ENCODE measurements around the gene EPN1.

Gene EPN1

GRCh38 chr19:55646889-55647731 lies 27.9 kb upstream of the EPN1 start:
- no peak for DNase-seq

GRCh38 chr19:55647732-55648584 lies 27.1 kb upstream of the EPN1 start, which contains the start of gene CCDC106:
TSS of gene CCDC106 (plus strand) at chr19:55648212. CDS start at chr19:55649047, 835 bp downstream.
- DNase-seq: peak; percentile 64

DNA sequence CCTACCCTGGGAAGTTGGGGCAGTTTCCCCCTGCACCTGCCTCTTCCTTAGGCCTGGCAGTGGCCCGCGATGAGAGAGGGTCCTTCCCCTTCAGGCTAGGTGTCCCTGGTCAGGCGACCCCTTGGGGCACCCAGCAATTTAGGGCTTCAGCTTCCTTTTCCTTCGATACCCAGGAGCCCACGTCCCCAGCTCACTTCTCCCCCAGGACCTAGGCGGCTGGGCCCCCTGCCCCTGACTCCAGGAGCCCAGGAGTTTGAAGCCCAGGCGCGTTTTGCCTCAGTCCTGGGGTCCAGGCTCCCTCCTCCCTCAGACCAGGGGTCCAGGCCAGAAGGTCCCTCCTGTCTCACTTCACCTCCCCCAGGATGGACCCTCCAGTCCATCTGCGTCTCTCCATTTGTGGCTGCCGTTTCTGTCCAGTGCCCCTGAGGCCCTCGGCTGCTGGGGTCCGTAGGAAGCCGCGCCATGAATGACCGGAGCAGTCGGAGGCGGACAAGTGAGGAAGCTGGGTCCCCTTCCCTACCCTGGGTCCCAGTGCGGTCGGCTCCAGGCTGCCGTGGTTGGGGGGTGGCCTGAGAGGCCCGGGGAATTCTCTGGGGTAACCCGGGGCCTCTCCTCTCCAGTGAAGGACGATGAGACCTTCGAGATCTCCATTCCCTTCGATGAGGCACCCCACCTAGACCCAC lies 26.3 kb upstream of the EPN1 start:
- DNase-seq: no peak

GRCh38 chr19:55649268-55650125 lies 25.5 kb upstream of the EPN1 start:
- no peak for DNase-seq

GRCh38 chr19:55650126-55650557 lies 24.9 kb upstream of the EPN1 start:
- no peak for DNase-seq

DNA sequence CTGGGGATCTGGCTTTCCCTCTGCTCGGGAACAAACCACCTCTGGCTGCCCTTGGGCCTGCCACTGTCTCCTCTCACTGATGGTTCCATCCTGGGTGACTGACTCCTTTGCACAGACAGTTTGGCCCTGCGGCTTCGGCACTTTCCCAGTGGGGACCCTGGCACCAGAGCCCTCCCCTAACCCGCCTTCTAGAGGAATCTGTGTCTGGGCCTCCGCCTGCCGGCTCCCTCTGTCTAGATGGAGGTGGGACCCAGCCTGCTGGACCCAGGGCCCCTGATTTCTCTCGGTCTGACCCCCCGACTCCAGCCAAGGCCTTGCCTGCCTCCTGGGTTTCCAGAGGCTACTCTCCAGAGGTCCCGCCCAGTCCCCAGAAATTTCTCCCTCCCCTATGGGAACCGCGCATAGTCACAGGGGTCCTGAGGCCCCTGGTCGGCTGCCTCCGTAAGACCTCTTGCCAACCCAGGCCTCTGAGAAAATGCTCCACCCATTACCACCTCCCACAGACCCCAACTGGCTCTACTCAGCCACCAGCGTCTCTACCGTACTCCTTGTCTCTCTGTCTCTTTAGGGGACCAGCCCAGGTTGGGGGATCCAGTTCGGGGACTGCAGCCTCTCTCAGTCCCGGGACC lies 24.3 kb upstream of the EPN1 start:
- DNase-seq: no peak

DNA sequence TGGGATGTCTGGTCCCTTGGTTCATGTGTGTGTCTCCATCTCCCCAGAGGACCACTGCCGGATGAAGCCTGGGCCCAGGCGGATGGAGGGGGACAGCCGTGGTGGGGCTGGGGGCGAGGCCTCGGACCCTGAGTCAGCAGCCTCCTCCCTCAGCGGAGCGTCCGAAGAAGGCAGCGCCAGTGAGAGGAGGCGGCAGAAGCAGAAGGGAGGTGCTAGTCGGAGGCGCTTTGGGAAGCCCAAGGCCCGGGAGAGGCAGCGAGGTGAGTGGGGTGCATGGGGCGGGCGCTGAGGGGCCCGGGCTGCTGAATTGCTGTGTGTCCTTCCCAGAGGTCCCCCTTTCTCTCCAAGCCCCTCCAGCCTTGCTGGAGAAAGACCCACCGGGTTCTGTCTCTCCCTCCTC lies 23.8 kb upstream of the EPN1 start:
- DNase-seq: no peak

DNA sequence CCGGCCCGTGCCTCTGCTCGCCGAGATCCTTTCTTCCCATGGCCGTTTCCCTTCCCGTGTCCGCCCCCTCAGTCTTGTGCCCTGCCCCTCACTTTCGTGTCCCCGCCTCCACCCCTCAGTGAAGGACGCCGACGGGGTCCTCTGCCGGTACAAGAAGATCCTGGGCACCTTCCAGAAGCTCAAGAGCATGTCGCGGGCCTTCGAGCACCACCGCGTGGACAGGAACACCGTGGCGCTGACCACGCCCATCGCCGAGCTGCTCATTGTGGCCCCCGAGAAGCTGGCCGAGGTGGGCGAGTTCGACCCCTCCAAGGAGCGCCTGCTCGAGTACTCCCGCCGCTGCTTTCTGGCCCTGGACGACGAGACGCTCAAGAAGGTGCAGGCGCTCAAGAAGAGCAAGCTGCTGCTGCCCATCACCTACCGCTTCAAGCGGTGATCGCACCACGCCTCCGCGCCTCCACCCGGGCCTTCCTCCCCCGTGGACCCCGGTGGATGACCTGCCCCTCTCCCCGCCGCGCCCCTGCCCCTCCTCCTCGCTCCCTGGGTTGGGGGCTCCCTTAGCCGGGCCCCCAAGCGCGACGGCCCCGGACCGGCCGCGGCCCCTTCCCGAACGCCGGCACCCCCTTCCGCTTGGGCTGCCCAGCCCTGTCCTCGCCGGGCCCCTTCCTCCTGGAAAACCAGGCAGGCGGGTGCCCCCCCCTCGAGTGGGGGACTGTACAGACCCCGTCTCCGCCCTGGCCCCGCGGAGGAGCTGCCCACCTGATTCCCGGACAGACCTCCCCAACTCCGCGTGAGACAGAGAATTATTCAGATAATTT lies 22.5 kb upstream of the EPN1 start:
- DNase-seq: no peak

- peak; percentile 98 for DNase-seq
Observed at GRCh38 chr19:55653651-55654322, 21.2 kb upstream of the EPN1 start.

DNA sequence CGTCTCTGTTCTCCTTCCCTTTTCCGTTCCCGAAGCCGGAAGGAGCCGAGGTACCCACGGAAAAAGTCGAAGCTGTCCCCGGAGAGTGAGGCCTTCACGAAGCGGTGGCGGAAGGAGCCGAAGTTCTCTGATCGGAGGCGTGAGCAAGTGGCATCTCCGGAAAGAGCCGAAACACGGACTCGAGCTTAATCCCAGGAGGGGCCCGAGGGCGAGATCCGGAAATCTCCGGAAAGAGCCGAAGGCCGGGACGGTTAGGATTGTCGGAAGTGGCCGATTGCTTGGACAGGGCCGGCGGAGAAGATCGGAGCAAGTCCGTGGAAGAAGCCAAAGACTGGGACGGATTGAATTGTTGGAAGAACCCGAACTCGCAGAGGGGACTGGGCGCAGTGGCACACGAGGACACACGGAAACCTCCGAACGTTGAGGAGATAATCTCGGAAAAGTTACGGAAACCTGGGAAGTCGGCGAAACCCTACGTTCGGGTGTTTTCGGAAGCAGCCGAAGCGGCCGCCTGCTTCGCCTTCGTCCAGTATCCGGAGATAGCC lies 20.6 kb upstream of the EPN1 start:
- peak; percentile 99 for DNase-seq

- DNase-seq: peak; percentile 64
Observed at GRCh38 chr19:55654868-55655647, 20.0 kb upstream of the EPN1 start, which contains the start of gene U2AF2. TSS of gene U2AF2 (plus strand) at chr19:55655035. CDS start at chr19:55655105, 70 bp downstream.

GRCh38 chr19:55655648-55656040 lies 19.4 kb upstream of the EPN1 start:
- no peak for DNase-seq

DNA sequence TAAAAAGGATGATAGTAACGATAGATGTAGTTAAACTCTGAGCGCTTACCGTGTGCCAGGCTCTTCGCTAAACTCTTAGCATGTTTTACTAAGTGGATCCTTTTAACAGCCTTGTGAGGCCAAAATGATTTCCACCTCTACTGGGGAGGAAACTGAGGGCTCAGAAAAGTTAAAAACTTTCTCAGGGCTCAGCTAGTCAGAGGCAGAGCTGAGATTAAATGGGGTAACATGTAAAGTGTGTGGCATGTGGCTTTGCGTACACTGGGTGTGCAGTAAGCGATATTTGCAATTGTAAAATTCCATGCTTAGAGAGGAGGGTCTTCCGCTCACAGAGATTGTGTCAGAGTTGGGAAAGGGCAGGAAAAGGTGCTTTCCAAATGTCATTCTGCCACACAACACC lies 18.5 kb upstream of the EPN1 start:
- DNase-seq: no peak

GRCh38 chr19:55656988-55657747 lies 17.9 kb upstream of the EPN1 start:
- no peak for DNase-seq

DNA sequence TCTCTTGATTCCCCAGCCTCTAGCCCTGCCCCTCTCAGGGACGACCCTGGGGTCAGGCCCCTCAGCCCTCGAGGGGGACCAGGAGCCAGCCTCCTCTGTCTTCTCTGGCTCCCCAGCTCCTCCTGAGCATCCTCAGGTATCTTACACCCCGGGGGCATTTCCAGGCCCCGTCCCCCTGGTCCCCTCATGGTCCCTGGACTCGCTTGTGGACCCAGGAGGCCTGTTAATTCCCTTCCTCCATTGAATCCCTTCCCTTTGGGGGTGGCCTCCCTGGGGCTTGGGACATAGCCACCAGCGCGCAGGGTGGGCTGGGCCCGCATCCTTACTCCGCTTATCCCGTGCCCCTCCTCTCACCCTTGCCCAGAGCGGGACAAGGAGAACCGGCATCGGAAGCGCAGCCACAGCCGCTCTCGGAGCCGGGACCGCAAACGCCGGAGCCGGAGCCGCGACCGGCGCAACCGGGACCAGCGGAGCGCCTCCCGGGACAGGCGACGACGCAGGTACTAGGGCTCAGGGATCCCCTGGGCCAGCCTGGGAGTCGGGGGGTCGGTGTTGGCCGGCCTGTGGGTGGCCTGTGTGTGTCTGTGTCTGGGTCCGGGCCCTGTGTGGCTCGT lies 16.1 kb upstream of the EPN1 start:
- DNase-seq: no peak

GRCh38 chr19:55659822-55660221 lies 15.2 kb upstream of the EPN1 start:
- DNase-seq: no peak

DNA sequence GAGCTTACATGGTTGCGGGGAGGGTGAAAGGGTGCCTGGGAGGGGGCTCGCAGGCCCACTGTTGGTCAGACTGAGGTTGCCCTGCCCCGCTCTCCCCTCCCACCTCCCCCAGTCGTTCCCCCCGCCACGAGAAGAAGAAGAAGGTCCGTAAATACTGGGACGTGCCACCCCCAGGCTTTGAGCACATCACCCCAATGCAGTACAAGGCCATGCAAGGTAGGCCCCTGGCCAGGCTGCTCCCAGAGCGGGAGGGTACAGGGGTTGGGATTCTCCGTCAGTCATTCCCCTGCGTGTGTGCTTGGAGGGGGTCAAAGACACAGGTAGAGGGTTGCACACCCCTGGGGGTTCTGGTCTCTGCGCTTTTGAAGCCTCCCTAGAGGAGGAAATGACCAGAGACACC lies 14.6 kb upstream of the EPN1 start:
- no peak for DNase-seq

- DNase-seq: no peak
Observed at GRCh38 chr19:55660991-55661390, 14.0 kb upstream of the EPN1 start.

Measured in NCI-H1694 treated with DMSO at 0.1 percent for 48 hours (cell line).